Measurements from ENCODE around the gene ARFGEF2.

ARFGEF2 gene

DNA sequence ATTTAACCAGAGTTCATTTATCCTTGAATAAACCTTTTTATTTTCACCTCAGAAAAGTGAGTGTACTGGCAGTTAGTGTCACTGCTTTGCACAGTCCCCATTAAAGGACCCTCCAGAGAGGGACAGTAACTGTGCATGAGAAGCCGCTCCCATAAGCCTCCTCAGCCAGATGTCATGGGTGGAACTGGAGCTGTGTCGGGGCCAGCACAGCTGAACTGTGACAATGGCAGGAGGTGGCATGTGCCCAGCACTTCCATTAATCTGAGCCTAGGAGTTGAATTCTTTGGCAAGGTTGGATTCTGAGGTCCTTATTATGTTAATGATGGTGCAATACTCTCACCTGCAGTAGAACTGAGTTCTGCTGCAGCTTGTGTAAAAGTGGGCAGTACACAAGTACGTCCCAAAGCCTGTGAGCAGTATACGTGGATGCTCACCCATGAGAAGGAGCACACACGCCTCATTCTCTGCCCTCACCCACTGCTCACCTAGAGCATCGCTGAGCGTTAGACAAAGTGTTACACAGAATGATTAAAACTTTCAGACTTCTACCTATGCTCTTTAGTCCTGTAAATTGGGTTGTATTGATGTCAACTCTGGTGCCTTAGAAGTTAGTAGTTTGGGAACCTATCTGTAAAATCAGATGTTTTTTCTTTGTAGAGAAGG lies 112.7 kb downstream of the ARFGEF2 start:
- TF ChIP-seq, protein P1, sequence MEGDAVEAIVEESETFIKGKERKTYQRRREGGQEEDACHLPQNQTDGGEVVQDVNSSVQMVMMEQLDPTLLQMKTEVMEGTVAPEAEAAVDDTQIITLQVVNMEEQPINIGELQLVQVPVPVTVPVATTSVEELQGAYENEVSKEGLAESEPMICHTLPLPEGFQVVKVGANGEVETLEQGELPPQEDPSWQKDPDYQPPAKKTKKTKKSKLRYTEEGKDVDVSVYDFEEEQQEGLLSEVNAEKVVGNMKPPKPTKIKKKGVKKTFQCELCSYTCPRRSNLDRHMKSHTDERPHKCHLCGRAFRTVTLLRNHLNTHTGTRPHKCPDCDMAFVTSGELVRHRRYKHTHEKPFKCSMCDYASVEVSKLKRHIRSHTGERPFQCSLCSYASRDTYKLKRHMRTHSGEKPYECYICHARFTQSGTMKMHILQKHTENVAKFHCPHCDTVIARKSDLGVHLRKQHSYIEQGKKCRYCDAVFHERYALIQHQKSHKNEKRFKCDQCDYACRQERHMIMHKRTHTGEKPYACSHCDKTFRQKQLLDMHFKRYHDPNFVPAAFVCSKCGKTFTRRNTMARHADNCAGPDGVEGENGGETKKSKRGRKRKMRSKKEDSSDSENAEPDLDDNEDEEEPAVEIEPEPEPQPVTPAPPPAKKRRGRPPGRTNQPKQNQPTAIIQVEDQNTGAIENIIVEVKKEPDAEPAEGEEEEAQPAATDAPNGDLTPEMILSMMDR (conservative IDR thresholded peaks at IDR 0.05; ENCODE audit: low read depth, low read length): no peak
- DNase-seq (ENCODE audit: low read depth): no peak
- H3K4me3 ChIP-seq (ENCODE audit: low read depth, low read length): no peak overlapping the region

DNA sequence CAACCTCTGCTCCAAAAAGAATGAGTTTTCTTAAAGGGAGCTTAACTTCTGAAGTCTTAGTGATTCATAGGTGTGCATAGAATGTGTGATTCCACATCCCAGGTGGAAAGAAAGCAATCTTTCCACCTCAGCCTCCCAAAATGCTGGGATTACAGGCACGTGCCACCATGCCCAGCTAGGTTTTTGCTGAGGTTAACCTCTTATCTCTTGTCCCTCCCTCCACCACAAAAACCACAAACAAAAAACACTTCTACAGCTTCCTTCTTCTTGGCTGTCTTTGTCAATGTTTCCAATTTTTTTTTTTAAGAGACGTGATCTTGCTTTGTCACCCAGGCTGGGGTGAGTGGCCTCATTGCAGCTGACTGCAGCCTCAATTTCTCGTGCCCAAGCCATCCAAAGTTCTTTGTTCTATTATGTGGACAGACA lies 116.5 kb downstream of the ARFGEF2 start:
- DNase-seq (ENCODE audit: low read depth): no peak
- TF ChIP-seq, protein P1 (conservative IDR thresholded peaks at IDR 0.05; ENCODE audit: low read depth, low read length): no peak
- H3K4me3 ChIP-seq (ENCODE audit: low read depth, low read length): no peak overlapping the region

DNA sequence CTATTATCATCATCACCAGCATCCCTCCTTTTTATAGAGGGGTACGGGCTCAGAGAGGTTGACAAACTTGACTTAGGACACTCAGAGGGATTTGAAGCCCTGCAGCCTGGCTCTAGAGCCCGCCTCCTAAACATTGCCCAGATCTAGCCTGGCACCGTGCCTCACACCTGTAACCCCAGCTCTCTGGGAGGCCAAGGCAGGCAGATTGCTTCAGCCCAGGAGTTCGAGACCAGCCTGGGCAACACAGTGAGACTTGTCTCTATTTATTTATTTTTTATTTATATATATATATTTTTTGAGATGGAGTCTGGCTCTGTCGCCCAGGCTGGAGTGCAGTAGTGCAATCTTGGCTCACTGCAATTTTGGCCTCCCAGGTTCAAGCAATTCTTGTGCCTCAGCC lies 118.3 kb downstream of the ARFGEF2 start:
- H3K4me3 ChIP-seq (ENCODE audit: low read depth, low read length): no peak overlapping the region
- no peak for DNase-seq (ENCODE audit: low read depth)
- TF ChIP-seq, protein P1 (conservative IDR thresholded peaks at IDR 0.05; ENCODE audit: low read depth, low read length): no peak

DNA sequence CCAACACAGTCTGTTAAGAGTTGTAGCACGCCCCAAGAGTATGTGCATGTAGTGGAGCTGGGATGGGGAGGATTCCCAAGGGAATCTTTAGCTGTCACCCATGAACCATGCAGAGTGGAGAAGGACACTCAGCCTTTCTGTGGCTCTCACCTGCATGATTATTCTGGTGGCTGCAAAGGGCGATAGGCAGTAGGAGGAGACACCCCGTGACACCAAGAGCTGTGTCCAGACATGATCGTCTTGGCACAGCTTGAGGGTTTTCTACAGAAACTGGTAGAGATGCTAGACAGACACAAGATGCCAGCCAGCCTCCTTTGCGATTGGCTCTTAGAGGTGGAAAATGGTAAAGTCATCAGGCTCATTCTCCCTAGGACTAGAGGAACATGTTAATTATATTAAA lies 121.5 kb downstream of the ARFGEF2 start:
- H3K4me3 ChIP-seq (ENCODE audit: low read depth, low read length): no peak overlapping the region
- TF ChIP-seq, protein P1 (conservative IDR thresholded peaks at IDR 0.05; ENCODE audit: low read depth, low read length): no peak
- DNase-seq (ENCODE audit: low read depth): no peak

DNA sequence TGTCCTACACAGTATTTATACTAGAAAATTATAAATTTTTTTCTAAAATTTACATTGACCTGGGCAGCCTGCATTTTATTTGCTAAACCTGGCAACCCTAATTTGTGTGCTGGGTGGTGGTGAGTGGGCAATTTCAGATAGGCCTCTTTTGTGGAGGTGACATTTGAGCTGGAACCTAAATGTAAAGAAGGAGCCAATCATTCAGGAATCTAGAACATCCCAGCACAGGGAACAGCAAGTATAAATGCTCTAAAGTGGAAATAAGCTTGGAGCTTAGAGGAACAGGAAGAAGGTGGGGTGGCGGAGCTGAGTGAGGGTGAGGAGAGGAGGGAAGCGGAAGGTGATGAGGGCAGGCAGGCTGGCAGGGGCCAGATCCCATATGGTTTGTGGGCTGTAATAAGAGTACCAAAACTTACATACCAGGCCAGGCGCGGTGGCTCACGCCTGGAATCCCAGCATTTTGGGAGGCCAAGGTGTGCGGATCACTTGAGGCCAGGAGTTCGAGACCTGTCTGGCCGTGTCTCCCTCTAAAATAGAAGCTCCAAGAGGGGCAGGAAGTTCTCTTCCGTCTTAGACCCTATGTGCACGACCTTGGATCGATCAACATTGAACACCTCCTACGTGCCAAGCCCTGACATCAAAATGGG lies 124.1 kb downstream of the ARFGEF2 start:
- peak overlapping the region; percentile 100 for H3K4me3 ChIP-seq (ENCODE audit: low read depth, low read length)
- no peak for DNase-seq (ENCODE audit: low read depth)
- TF ChIP-seq, protein P1 (conservative IDR thresholded peaks at IDR 0.05; ENCODE audit: low read depth, low read length): no peak

DNA sequence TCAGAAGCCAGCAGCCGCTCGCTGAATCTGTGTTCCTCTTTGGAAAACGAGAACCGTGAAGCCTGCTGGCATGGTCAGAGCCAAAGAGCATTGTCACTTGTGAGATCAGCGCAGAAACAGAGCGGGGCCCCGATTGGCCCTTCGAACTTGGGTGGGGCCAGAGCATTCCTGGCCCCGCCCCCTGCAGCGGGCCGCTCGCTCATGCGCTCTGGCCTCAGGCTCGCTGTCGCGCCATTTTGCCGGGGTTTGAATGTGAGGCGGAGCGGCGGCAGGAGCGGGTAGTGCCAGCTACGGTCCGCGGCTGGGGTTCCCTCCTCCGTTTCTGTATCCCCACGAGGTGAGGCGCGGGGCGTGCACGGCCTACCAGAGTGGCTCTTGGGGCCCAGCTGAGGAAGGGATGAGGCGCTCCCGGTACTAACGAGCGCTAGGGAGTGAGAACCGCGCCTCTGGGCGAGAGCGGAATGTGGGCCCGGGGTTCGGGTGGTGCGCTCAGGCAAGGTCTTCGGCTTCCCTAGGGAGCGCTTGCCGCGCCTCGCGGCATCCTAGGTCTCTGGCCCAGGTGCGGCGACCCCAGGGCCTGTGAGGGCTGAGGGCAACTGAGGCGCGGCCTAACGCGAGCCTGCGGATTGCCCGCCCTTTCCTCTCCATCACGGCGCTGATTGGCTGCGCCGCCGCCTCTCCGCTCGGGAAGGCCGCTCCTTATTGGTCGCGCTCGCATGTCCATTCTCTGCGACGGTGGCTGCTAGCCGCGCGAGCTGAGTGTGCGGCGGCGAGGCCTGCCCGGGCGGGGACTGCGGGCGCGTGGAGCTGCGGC lies 124.8 kb downstream of the ARFGEF2 start, which contains the start of gene CSE1L:
TSS of gene CSE1L (plus strand) at position 226 of the 814 bp plus-strand sequence. CDS start 12,152 bp downstream, outside the sequence.
- peak; percentile 96 for DNase-seq (ENCODE audit: low read depth)
- H3K4me3 ChIP-seq (ENCODE audit: low read depth, low read length): peak within 1 kb of the TSS; percentile 100
- TF ChIP-seq, protein P1 (conservative IDR thresholded peaks at IDR 0.05; ENCODE audit: low read depth, low read length): no peak

All from choroid plexus epithelial cell (primary cell).